Testis (tissue), 3 donors: Measurements from ENCODE around the gene ANKRD13C. TPM values are rescaled to one million over a fixed set of nuclear protein-coding genes. Genes with fewer than 3 reads are reported as not detected.

Experiments
- DNase-seq: peaks from one replicate; pipeline ENCODE4 v3.0.0-alpha.2; 2019
- H3K27ac ChIP-seq, 2 donors: fragments of 200-600 bp; sonication (generic); one replicate each; pipeline ENCODE4 v1.5.1; 2019
- H3K27me3 ChIP-seq: fragments of 200-600 bp; sonication (generic); one replicate; pipeline ENCODE4 v1.5.1; 2019
- H3K36me3 ChIP-seq: fragments of 200-600 bp; sonication (generic); one replicate; pipeline ENCODE4 v1.5.1; 2017; ENCODE audit warnings: low read depth; ENCODE audit errors: missing control alignments
- H3K4me1 ChIP-seq: fragments of 200-600 bp; sonication (generic); one replicate; pipeline ENCODE4 v1.5.1; 2019
- H3K4me3 ChIP-seq, 2 donors: fragments of 200-600 bp; sonication (generic); one replicate each; pipeline ENCODE4 v1.5.1; 2017 to 2019
- H3K9me3 ChIP-seq: fragments of 200-600 bp; sonication (generic); one replicate; pipeline ENCODE4 v1.5.1; 2017
- POLR2A ChIP-seq: fragments of 450-650 bp; IDR thresholded peaks from one replicate; pipeline ENCODE4 v1.6.1; 2017; ENCODE audit warnings: antibody characterized with exemption, mild to moderate bottlenecking, moderate library complexity
- WGBS, 2 donors: methylation state at CpG; one replicate each; pipeline ENCODE4 v1.1.5; 2018; 5-methylcytosine and 5-hydroxymethylcytosine counted together
- intact Hi-C: fragments of 100-400 bp; cut with DNase I; formaldehyde crosslinking; loops from one replicate; pipeline ENCODE4 v1.15.1; 2023; ENCODE audit warnings: low total_unique reads
- polyA plus RNA-seq: library from polyadenylated mRNA; stranded (reverse); fragments of 350-450 nt; fragmentation: Illumina TruSeq; extraction: RNeasy Lipid Tissue Mini Kit (QIAGEN cat#74804); gene quantifications from one replicate; pipeline ENCODE4 v1.2.3, GENCODE V29; 2014; ENCODE audit warnings: low read depth, low replicate concordance; ENCODE audit not compliant: insufficient read depth
- total RNA-seq, 2 donors: library from RNA; depleted of rRNA; stranded (reverse); fragments of >200 nt; gene quantifications; one replicate each; pipeline ENCODE4 v1.2.3, GENCODE V29; 2016
- TF ChIP-seq, protein P1 (sequence below), 3 experiments: fragments of 450-650 bp in 2 of 3; fragments of 200-600 bp in 1 of 3; sonication (generic) in 1 of 3; IDR thresholded peaks; one replicate each; pipeline ENCODE4 v1.5.1; 2016 to 2019; ENCODE audit warnings: antibody characterized with exemption in 3 of 3, mild to moderate bottlenecking in 2 of 3, moderate library complexity in 1 of 3

The ANKRD13C gene
- total and polyA plus RNA-seq, 3 donors from 2014 or later: 8.0 to 21.7 (median 18.7) TPM

DNA sequence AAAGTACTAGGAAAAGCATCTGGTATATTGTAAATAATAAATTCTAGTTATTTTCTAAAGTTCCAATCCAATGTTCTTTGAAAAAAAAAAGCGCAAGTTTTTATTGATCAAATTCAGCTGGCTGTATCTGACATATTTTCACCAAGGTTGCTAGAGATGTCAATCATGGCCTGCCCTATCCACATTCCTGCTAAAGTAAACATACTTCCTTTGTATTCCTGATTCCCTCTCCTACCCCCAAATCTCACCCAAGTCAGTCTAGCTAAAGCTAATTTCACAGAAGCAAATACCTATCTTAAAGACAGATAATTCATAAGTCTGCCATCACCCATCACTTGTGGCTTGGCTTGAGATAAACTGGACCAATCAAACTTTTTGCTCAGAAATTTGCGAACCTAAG lies 21.3 kb downstream of the ANKRD13C start:
- H3K27me3 ChIP-seq: no peaks in the 10 kb centered on the region
- H3K9me3 ChIP-seq: no peaks in the 10 kb centered on the region
- H3K4me3 ChIP-seq: no peak overlapping the region
- TF ChIP-seq POLR2A: no peak
- TF ChIP-seq, protein P1, sequence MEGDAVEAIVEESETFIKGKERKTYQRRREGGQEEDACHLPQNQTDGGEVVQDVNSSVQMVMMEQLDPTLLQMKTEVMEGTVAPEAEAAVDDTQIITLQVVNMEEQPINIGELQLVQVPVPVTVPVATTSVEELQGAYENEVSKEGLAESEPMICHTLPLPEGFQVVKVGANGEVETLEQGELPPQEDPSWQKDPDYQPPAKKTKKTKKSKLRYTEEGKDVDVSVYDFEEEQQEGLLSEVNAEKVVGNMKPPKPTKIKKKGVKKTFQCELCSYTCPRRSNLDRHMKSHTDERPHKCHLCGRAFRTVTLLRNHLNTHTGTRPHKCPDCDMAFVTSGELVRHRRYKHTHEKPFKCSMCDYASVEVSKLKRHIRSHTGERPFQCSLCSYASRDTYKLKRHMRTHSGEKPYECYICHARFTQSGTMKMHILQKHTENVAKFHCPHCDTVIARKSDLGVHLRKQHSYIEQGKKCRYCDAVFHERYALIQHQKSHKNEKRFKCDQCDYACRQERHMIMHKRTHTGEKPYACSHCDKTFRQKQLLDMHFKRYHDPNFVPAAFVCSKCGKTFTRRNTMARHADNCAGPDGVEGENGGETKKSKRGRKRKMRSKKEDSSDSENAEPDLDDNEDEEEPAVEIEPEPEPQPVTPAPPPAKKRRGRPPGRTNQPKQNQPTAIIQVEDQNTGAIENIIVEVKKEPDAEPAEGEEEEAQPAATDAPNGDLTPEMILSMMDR (IDR thresholded peaks at IDR 0.05): no peak
- H3K27ac ChIP-seq: no peak overlapping the region
- H3K4me1 ChIP-seq: no peaks in the 10 kb centered on the region
- no peak for DNase-seq
- no peaks in the 10 kb centered on the region for H3K36me3 ChIP-seq
- 97 to 99% methylated on average over 2 of the region's 2 CpGs for WGBS, 2 donors
- intact Hi-C loops: no loop called here

DNA sequence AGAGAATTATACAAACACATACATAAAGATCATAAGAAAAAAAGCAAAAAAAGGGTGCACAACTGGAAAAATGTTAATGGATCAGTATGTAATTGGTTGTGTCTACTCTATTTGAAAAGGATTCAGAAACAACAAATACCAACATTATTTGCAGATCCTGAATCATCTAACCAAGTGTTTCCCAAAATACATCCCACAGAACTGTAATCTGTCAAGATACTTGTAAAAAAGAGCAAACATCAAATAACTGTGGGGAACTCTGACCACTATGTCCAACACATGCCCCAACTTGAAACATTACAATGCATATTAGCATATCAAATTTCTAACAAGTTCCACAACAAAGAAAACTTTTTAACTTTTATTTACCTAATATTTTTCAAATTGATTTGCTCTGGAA lies 22.6 kb downstream of the ANKRD13C start:
- H3K9me3 ChIP-seq: no peaks in the 10 kb centered on the region
- no peak for DNase-seq

DNA sequence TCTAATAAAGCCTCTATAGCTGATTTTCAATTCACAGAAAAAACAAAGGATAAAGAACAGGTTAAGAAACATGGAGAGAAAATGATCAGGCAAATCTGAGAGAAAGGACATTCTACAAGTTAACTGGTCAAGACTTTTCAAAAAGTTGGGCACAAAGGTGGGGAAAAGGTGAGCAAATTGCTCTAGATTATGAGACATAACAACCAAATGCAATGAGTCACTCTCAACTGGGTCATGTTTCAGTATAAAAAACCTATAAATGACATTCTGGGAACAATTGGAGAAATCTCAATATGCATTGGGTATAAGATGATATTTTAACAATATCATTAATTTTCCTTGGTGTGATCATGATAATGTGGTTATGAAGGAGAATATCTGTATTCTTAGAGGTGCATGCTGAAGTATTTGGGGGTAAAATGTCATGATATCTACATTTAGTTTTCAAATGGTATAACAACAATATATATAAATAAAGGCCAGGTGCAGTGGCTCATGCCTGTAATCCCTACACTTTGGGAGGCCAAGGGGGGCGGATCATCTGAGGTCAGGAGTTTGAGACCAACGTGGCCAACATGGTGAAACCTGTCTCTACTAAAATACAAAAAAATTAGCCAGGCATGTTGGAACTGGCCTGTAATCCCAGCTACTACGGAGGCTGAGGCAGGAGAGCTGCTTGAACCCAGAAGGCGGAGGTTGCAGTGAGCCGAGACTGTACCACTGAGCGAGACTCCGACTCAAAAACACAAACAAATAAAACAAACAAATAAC lies 27.0 kb downstream of the ANKRD13C start:
- DNase-seq: no peak
- TF ChIP-seq POLR2A: no peak
- TF ChIP-seq, protein P1 (IDR thresholded peaks at IDR 0.05): no peak
- no peaks in the 10 kb centered on the region for H3K4me1 ChIP-seq
- intact Hi-C loops: no loop called here
- H3K36me3 ChIP-seq: no peaks in the 10 kb centered on the region
- H3K27ac ChIP-seq: no peak overlapping the region
- H3K4me3 ChIP-seq: no peak overlapping the region
- H3K27me3 ChIP-seq: no peaks in the 10 kb centered on the region
- no peaks in the 10 kb centered on the region for H3K9me3 ChIP-seq
- WGBS, 2 donors: 90 to 97% methylated on average over 7 of the region's 7 CpGs

More for the DNA sequence above, 22.6 kb downstream of the ANKRD13C start:
- no peaks in the 10 kb centered on the region for H3K27me3 ChIP-seq
- intact Hi-C loops: no loop called here
- no peaks in the 10 kb centered on the region for H3K36me3 ChIP-seq
- no peak overlapping the region for H3K27ac ChIP-seq
- TF ChIP-seq, protein P1 (IDR thresholded peaks at IDR 0.05): no peak
- TF ChIP-seq POLR2A: no peak
- no peaks in the 10 kb centered on the region for H3K4me1 ChIP-seq
- no peak overlapping the region for H3K4me3 ChIP-seq

DNA sequence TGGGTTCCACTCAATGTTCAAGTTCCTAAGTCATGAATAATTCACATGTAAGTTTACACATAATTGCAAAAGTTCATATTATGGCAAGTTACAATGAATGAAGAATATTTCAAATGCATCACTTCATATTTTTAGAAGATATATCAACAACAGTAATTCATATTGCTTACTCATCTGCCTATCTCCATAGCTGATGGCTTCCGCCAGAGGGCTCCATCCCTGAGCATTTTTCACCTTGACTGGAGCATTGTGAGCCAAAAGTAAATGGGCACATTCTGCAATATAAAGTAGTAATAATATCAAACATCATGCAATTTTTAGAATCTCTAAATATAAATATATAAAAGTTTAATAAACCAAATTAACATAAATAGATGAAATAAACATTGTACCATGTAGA lies 29.8 kb downstream of the ANKRD13C start:
- Histone ChIP-seq H3K27me3 (no peaks in the 10 kb centered on the region), H3K4me3 (no peak overlapping the region), H3K36me3 (no peaks in the 10 kb centered on the region), H3K27ac (no peak overlapping the region), H3K9me3 (no peaks in the 10 kb centered on the region), H3K4me1 (no peaks in the 10 kb centered on the region)
- intact Hi-C loops: no loop called here
- no peak for TF ChIP-seq POLR2A
- TF ChIP-seq, protein P1 (IDR thresholded peaks at IDR 0.05): no peak
- WGBS, 2 donors: 85 to 97% methylated on average over 1 of the region's 1 CpG
- no peak for DNase-seq

DNA sequence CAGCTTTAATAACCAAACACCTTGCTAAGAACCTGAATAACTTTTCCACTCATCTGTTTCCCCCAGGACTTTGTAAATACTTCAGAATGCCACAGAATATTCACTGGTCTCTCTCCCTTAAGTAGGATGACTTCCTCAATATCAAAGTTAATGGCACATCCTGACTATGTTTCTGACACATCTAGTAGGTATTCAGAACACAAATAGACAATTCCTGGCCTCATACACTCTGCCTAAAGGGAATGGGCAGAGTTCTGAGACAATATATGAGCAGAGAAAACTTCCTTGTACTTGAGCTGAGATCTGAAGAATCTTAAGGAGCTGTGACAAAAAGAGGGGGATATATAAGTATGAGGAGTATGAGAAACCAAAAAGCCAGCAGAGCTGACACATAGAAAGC lies 34.8 kb downstream of the ANKRD13C start:
- intact Hi-C loops: no loop called here
- H3K27me3 ChIP-seq: no peaks in the 10 kb centered on the region
- no peak for TF ChIP-seq POLR2A
- TF ChIP-seq, protein P1 (IDR thresholded peaks at IDR 0.05): no peak
- H3K9me3 ChIP-seq: no peaks in the 10 kb centered on the region
- no peak for DNase-seq
- H3K4me3 ChIP-seq: no peak overlapping the region
- H3K4me1 ChIP-seq: no peaks in the 10 kb centered on the region
- H3K27ac ChIP-seq: no peak overlapping the region
- no peaks in the 10 kb centered on the region for H3K36me3 ChIP-seq
